A549 (cell line): ENCODE data around the gene CCNL1.

Experiments used
- BHLHE40 ChIP-seq: IDR thresholded peaks from 2 replicates; pipeline ENCODE4 v1.6.1; 2012; ENCODE audit warnings: low read depth, low read length, inconsistent platforms
- CEBPB ChIP-seq, 2 experiments: fragments of >200 bp in 1 of 2; sonication (Bioruptor Twin) in 1 of 2; formaldehyde crosslinking in 1 of 2; IDR thresholded peaks; 2 replicates each; pipeline ENCODE4 v1.6.1; 2012 to 2016
- CHD2 ChIP-seq: fragments of 150-350 bp; IDR thresholded peaks from 2 replicates; pipeline ENCODE4 v1.6.1; 2014; ENCODE audit warnings: low read length; ENCODE audit not compliant: partially characterized antibody
- EP300 ChIP-seq, 2 experiments: fragments of >200 bp; sonication (Bioruptor Twin); formaldehyde crosslinking; IDR thresholded peaks; 2 replicates in 1 of 2; 3 replicates in 1 of 2; pipeline ENCODE4 v1.6.1; 2016 to 2017
- ESRRA ChIP-seq: fragments of 150-350 bp; IDR thresholded peaks from 2 replicates; pipeline ENCODE4 v1.6.1; 2014; ENCODE audit warnings: mild to moderate bottlenecking, low read length, borderline replicate concordance
- JUNB ChIP-seq: fragments of >200 bp; sonication (Bioruptor Twin); formaldehyde crosslinking; IDR thresholded peaks from 2 replicates; pipeline ENCODE4 v1.6.1; 2016
- KDM5A ChIP-seq: fragments of 200-600 bp; sonication (generic); IDR thresholded peaks from 2 replicates; pipeline ENCODE4 v1.6.1; 2016; ENCODE audit warnings: antibody characterized with exemption, mild to moderate bottlenecking
- MAFK ChIP-seq: fragments of 450-650 bp; IDR thresholded peaks from 2 replicates; pipeline ENCODE4 v1.6.1; 2014; ENCODE audit not compliant: partially characterized antibody
- POLR2A ChIP-seq: IDR thresholded peaks from 2 replicates; pipeline ENCODE4 v1.6.1; 2012; ENCODE audit warnings: mild to moderate bottlenecking, low read length
- POLR2AphosphoS2 ChIP-seq: conservative IDR thresholded peaks from 2 replicates; pipeline ENCODE4 v1.6.1; 2012; ENCODE audit warnings: low read length, improper control_type of control experiment, inconsistent platforms
- RAD21 ChIP-seq, 2 experiments: fragments of >200 bp in 1 of 2; sonication (Bioruptor Twin) in 1 of 2; formaldehyde crosslinking in 1 of 2; IDR thresholded peaks in 1 of 2; conservative IDR thresholded peaks in 1 of 2; 2 replicates in 1 of 2; 3 replicates in 1 of 2; pipeline ENCODE4 v1.6.1; 2012 to 2018; ENCODE audit warnings: inconsistent platforms in 1 of 2
- SREBF2 ChIP-seq: fragments of 450-650 bp; IDR thresholded peaks from 2 replicates; pipeline ENCODE4 v1.6.1; 2014; ENCODE audit warnings: mild to moderate bottlenecking, moderate library complexity
- TF ChIP-seq, protein P1 (sequence below): fragments of >200 bp; sonication (Bioruptor Twin); formaldehyde crosslinking; IDR thresholded peaks from 3 replicates; pipeline ENCODE4 v1.5.1; 2016
- TF ChIP-seq, protein P2 (sequence below): fragments of >200 bp; sonication (Bioruptor Twin); formaldehyde crosslinking; IDR thresholded peaks from 3 replicates; pipeline ENCODE4 v1.6.1; 2016

DNA sequence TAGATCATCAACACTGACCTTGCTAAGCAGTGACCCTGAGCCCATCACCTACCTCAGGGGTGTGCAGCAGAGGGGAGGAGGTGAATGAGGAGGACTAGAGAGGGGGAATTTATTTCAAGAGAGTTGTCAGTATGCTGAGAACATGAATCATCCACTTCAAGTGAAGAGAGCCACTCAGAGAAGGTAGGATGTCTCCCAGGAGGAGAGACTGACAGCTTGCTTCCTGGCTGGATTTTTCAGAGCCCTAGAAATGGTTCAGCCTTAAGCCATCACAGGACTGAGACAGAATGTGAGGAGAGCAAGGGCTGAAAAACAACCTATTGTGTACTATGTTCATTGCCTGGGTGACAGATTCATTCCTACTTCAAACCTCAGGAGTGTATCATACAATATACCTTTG lies 34.8 kb downstream of the CCNL1 start:
- TF ChIP-seq CEBPB (IDR thresholded peaks at IDR 0.05) = no peak
- TF ChIP-seq, protein P1, sequence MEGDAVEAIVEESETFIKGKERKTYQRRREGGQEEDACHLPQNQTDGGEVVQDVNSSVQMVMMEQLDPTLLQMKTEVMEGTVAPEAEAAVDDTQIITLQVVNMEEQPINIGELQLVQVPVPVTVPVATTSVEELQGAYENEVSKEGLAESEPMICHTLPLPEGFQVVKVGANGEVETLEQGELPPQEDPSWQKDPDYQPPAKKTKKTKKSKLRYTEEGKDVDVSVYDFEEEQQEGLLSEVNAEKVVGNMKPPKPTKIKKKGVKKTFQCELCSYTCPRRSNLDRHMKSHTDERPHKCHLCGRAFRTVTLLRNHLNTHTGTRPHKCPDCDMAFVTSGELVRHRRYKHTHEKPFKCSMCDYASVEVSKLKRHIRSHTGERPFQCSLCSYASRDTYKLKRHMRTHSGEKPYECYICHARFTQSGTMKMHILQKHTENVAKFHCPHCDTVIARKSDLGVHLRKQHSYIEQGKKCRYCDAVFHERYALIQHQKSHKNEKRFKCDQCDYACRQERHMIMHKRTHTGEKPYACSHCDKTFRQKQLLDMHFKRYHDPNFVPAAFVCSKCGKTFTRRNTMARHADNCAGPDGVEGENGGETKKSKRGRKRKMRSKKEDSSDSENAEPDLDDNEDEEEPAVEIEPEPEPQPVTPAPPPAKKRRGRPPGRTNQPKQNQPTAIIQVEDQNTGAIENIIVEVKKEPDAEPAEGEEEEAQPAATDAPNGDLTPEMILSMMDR = no peak
- no peak for TF ChIP-seq RAD21 (conservative IDR thresholded peaks at IDR 0.05 in 1 of 2, IDR thresholded peaks at IDR 0.05 in 1 of 2)
- TF ChIP-seq ESRRA = no peak
- TF ChIP-seq, protein P2, sequence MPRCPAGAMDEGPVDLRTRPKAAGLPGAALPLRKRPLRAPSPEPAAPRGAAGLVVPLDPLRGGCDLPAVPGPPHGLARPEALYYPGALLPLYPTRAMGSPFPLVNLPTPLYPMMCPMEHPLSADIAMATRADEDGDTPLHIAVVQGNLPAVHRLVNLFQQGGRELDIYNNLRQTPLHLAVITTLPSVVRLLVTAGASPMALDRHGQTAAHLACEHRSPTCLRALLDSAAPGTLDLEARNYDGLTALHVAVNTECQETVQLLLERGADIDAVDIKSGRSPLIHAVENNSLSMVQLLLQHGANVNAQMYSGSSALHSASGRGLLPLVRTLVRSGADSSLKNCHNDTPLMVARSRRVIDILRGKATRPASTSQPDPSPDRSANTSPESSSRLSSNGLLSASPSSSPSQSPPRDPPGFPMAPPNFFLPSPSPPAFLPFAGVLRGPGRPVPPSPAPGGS = no peak
- no peak for TF ChIP-seq SREBF2
- no peak for TF ChIP-seq CHD2
- TF ChIP-seq BHLHE40 = no peak
- no peak for TF ChIP-seq EP300 (IDR thresholded peaks at IDR 0.05)
- no peak for TF ChIP-seq MAFK
- no peak for TF ChIP-seq KDM5A
- TF ChIP-seq POLR2A = no peak
- no peak for TF ChIP-seq POLR2AphosphoS2
- no peak for TF ChIP-seq JUNB
